SK-N-SH (cell line): Measurements from ENCODE around the gene SMIM32. TPM values are rescaled to one million over a fixed set of nuclear protein-coding genes. Genes with fewer than 3 reads are reported as not detected.

Experiments
- CTCF ChIA-PET: fragments of 300-600, 350-600 bp; formaldehyde crosslinking; extraction: SDS; loops from one replicate; lab custom pipeline; 2021; lab: Yijun Ruan, JAX
- POLR2A ChIA-PET: fragments of 350-600 bp; sonication (Branson Sonifier 250); formaldehyde crosslinking; extraction: SDS; loops from one replicate; lab custom pipeline; 2020; ENCODE audit warnings: antibody characterized with exemption, inconsistent platforms; lab: Yijun Ruan, JAX
- DNase-seq: peaks from one replicate; pipeline ENCODE4 v3.0.0; 2012
- H2AFZ ChIP-seq: fragments of 200-600 bp; sonication (generic); 2 replicates; pipeline ENCODE4 v1.8.1; 2016; ENCODE audit warnings: antibody characterized with exemption, mild to moderate bottlenecking, low read depth
- H3F3A ChIP-seq: fragments of 200-600 bp; sonication (generic); replicated peaks from 2 replicates; pipeline ENCODE3; 2016; ENCODE audit warnings: antibody characterized with exemption, mild to moderate bottlenecking; ENCODE audit not compliant: insufficient read depth
- H3K27ac ChIP-seq, 2 experiments: fragments of 200-500 bp in 1 of 2; fragments of 200-600 bp in 1 of 2; sonication (Bioruptor generic) in 1 of 2; sonication (generic), shearing (Covaris generic) in 1 of 2; 2 replicates each; pipeline versions ENCODE4 v1.5.1 to v1.6.1; 2014 to 2016; ENCODE audit warnings: low read depth in 2 of 2, inconsistent platforms in 1 of 2, low read length in 1 of 2, mild to moderate bottlenecking in 1 of 2, mixed read lengths in 1 of 2
- H3K27me3 ChIP-seq: fragments of 200-600 bp; sonication (generic), shearing (Covaris generic); 2 replicates; pipeline ENCODE4 v1.6.1; 2016; ENCODE audit warnings: mixed run types; ENCODE audit not compliant: insufficient read depth
- H3K36me3 ChIP-seq, 2 experiments: fragments of 200-500 bp in 1 of 2; fragments of 200-600 bp in 1 of 2; sonication (Bioruptor generic) in 1 of 2; sonication (generic) in 1 of 2; replicated peaks in 1 of 2; 2 replicates each; pipeline versions ENCODE3 to v1.5.1; 2014 to 2016; ENCODE audit warnings: low read length in 1 of 2, mild to moderate bottlenecking in 1 of 2; ENCODE audit not compliant: insufficient read depth in 2 of 2, control insufficient read depth in 1 of 2
- H3K4me1 ChIP-seq, 2 experiments: fragments of 200-500 bp in 1 of 2; fragments of 200-600 bp in 1 of 2; sonication (Bioruptor generic) in 1 of 2; sonication (generic), shearing (Covaris generic) in 1 of 2; 2 replicates each; pipeline versions ENCODE4 v1.5.1 to v1.6.1; 2014 to 2016; ENCODE audit warnings: low read depth in 1 of 2, low read length in 1 of 2, mixed run types in 1 of 2; ENCODE audit not compliant: insufficient read depth in 2 of 2, control insufficient read depth in 1 of 2
- H3K4me2 ChIP-seq: fragments of 200-600 bp; sonication (generic), shearing (Covaris generic); 2 replicates; pipeline ENCODE4 v1.6.1; 2017; ENCODE audit warnings: mixed run types
- H3K4me3 ChIP-seq, 2 experiments: fragments of 200-500 bp in 1 of 2; fragments of 200-600 bp in 1 of 2; sonication (Bioruptor generic) in 1 of 2; sonication (generic), shearing (Covaris generic) in 1 of 2; 2 replicates each; pipeline versions ENCODE4 v1.5.1 to v1.8.1; 2014 to 2016; ENCODE audit warnings: low read depth in 2 of 2, inconsistent platforms in 1 of 2, low read length in 1 of 2, mild to moderate bottlenecking in 1 of 2, mixed read lengths in 1 of 2, moderate library complexity in 1 of 2
- H3K79me2 ChIP-seq: fragments of 200-600 bp; sonication (generic); 2 replicates; pipeline ENCODE4 v1.8.1; 2017; ENCODE audit warnings: mild to moderate bottlenecking; ENCODE audit not compliant: insufficient read depth
- H3K9ac ChIP-seq: fragments of 200-600 bp; sonication (generic); 2 replicates; pipeline ENCODE4 v1.6.1; 2017; ENCODE audit warnings: mixed run types
- H3K9me2 ChIP-seq: fragments of 200-600 bp; sonication (generic); 2 replicates; pipeline ENCODE4 v1.6.1; 2017; ENCODE audit warnings: mixed run types
- H3K9me3 ChIP-seq: fragments of 200-600 bp; sonication (generic); 2 replicates; pipeline ENCODE4 v1.6.1; 2017; ENCODE audit warnings: mixed run types, mild to moderate bottlenecking, moderate library complexity
- H4K20me1 ChIP-seq: fragments of 200-600 bp; sonication (generic); 2 replicates; pipeline ENCODE4 v1.6.1; 2017; ENCODE audit warnings: mild to moderate bottlenecking, mixed run types; ENCODE audit not compliant: insufficient read depth
- EZH2phosphoT487 ChIP-seq: fragments of 200-600 bp; sonication (generic); IDR thresholded peaks from 2 replicates; pipeline ENCODE4 v1.6.1; 2017; ENCODE audit warnings: low read depth, mixed run types, mild to moderate bottlenecking, antibody characterized with exemption, moderate library complexity, borderline replicate concordance
- GABPA ChIP-seq: IDR thresholded peaks from 2 replicates; pipeline ENCODE4 v1.4.0; 2012; ENCODE audit warnings: low read depth, mild to moderate bottlenecking
- NRF1 ChIP-seq: IDR thresholded peaks from 2 replicates; pipeline ENCODE4 v1.6.1; 2012; ENCODE audit warnings: low read depth, mild to moderate bottlenecking, low read length
- RFX5 ChIP-seq: IDR thresholded peaks from 2 replicates; pipeline ENCODE4 v1.6.1; 2012; ENCODE audit warnings: mild to moderate bottlenecking, improper control_type of control experiment, low read length
- YY1 ChIP-seq: IDR thresholded peaks from 2 replicates; pipeline ENCODE4 v1.4.0; 2012; ENCODE audit warnings: low read depth, mild to moderate bottlenecking
- WGBS: methylation state at CpG from one replicate; pipeline ENCODE4 v1.1.6; 2017; ENCODE audit warnings: low lambda C conversion rate; 5-methylcytosine and 5-hydroxymethylcytosine counted together
- polyA plus RNA-seq, 3 experiments: library from polyadenylated mRNA; depleted of rRNA; stranded (reverse); fragments of >200 nt; gene quantifications; 2 replicates each; pipeline ENCODE4 v1.2.3, GENCODE V29; 2012
- TF ChIP-seq, protein P1 (sequence below): fragments of 150-350 bp; IDR thresholded peaks from 2 replicates; pipeline ENCODE4 v1.6.1; 2016; ENCODE audit warnings: mild to moderate bottlenecking, low read depth, low read length
- TF ChIP-seq, protein P2 (sequence below): IDR thresholded peaks from 2 replicates; pipeline ENCODE4 v1.4.0; 2012; ENCODE audit warnings: low read depth, borderline replicate concordance
- TF ChIP-seq, protein P3 (sequence below): IDR thresholded peaks from 2 replicates; pipeline ENCODE4 v1.4.0; 2012; ENCODE audit warnings: low read depth, borderline replicate concordance
- TF ChIP-seq, protein P4 (sequence below): IDR thresholded peaks from 2 replicates; pipeline ENCODE4; 2012

Gene SMIM32
- polyA plus RNA-seq, 1 of the 3 experiments (the other 2 are of a cell fraction), result 0.25 TPM

DNA sequence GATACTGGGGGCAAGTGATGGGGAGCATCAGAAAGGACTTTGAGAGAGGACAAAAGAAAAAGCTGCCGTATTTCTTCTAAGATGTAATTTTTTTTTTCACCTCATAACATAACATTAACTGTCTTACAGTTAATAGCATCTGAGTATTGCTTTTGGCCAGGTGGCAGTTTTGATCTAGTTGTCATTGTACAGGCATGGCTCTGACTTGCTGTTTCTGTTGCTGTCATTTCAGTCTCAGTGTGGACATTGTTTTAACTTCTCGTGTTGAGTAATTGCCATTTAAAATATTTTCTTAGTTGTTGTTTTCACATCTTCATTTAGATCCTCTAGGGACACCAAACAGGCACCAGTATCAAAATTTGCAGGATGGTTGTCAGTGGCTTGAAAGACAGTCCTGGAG, 47.9 kb downstream of the SMIM32 start (continued):
- TF ChIP-seq, protein P1, sequence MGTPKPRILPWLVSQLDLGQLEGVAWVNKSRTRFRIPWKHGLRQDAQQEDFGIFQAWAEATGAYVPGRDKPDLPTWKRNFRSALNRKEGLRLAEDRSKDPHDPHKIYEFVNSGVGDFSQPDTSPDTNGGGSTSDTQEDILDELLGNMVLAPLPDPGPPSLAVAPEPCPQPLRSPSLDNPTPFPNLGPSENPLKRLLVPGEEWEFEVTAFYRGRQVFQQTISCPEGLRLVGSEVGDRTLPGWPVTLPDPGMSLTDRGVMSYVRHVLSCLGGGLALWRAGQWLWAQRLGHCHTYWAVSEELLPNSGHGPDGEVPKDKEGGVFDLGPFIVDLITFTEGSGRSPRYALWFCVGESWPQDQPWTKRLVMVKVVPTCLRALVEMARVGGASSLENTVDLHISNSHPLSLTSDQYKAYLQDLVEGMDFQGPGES, result no peak
- TF ChIP-seq, protein P2, sequence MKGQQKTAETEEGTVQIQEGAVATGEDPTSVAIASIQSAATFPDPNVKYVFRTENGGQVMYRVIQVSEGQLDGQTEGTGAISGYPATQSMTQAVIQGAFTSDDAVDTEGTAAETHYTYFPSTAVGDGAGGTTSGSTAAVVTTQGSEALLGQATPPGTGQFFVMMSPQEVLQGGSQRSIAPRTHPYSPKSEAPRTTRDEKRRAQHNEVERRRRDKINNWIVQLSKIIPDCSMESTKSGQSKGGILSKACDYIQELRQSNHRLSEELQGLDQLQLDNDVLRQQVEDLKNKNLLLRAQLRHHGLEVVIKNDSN, result no peak
- TF ChIP-seq RFX5 (no peak), GABPA (no peak)
- TF ChIP-seq, protein P3, sequence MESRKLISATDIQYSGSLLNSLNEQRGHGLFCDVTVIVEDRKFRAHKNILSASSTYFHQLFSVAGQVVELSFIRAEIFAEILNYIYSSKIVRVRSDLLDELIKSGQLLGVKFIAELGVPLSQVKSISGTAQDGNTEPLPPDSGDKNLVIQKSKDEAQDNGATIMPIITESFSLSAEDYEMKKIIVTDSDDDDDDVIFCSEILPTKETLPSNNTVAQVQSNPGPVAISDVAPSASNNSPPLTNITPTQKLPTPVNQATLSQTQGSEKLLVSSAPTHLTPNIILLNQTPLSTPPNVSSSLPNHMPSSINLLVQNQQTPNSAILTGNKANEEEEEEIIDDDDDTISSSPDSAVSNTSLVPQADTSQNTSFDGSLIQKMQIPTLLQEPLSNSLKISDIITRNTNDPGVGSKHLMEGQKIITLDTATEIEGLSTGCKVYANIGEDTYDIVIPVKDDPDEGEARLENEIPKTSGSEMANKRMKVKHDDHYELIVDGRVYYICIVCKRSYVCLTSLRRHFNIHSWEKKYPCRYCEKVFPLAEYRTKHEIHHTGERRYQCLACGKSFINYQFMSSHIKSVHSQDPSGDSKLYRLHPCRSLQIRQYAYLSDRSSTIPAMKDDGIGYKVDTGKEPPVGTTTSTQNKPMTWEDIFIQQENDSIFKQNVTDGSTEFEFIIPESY, result no peak
- TF ChIP-seq, all 33 proteins: peak for 0

DNA sequence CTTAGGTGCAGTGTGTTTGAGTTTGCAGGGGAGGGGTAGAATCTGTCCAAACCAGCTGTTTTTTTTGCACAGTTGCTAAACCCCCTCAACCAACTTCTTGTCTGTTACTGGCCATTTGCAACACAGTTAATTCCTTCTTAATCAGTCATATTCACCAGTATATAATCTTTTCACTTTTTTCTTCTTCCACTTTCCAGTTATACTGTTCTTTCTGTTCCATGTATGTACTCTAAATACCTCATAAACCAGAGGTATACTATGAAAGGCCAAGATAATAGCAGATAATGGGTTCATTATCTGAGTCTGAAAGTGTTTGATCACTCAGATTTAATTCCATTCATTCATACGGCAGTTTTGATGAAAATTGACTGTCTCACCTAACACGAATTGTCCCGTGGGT, 49.2 kb downstream of the SMIM32 start:
- Histone ChIP-seq H3K27ac (no peak overlapping the region), H3K4me1 (peaks cover 3 to 5% of the 10 kb centered on the region in 2 experiments; a peak in 3 of 4 replicates), H3K27me3 (no peaks in the 10 kb centered on the region), H3K36me3 (peaks cover 16 to 19% of the 10 kb centered on the region in 2 experiments), H2AFZ (no peak overlapping the region), H3F3A (no peaks in the 10 kb centered on the region), H3K4me2 (no peak overlapping the region), H3K9me3 (no peaks in the 10 kb centered on the region)
- no peak for DNase-seq
- CTCF ChIA-PET, result no interaction called here
- TF ChIP-seq NRF1 (no peak), YY1 (no peak), EZH2phosphoT487 (no peak)
- TF ChIP-seq, protein P3, result no peak
- TF ChIP-seq, protein P1, result no peak
- TF ChIP-seq, protein P4, sequence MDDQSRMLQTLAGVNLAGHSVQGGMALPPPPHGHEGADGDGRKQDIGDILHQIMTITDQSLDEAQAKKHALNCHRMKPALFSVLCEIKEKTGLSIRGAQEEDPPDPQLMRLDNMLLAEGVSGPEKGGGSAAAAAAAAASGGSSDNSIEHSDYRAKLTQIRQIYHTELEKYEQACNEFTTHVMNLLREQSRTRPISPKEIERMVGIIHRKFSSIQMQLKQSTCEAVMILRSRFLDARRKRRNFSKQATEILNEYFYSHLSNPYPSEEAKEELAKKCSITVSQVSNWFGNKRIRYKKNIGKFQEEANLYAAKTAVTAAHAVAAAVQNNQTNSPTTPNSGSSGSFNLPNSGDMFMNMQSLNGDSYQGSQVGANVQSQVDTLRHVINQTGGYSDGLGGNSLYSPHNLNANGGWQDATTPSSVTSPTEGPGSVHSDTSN, result no peak
- TF ChIP-seq, all 33 proteins: peak for 0
- POLR2A ChIA-PET, result interaction anchor here (2.9 kb wide), 1 partner anchor 11 kb away, joined by 9 read pairs; the partner anchor contains the start of gene SMAD5
- H3K4me3 ChIP-seq, result no peak overlapping the region
- peaks cover 97% of the 10 kb centered on the region for H4K20me1 ChIP-seq
- H3K9me2 ChIP-seq, result no peaks in the 10 kb centered on the region
- H3K9ac ChIP-seq, result no peak overlapping the region
- WGBS, result 95% methylated on average over 3 of the region's 3 CpGs
- H3K79me2 ChIP-seq, result peaks cover 100% of the 10 kb centered on the region
